ENCODE measurements around the gene SOBP.
A peak's percentile ranks its signal among the peaks of the same experiment; 100 is the strongest.

SOBP gene

GRCh38 chr6:107666084-107666980 is 176.4 kb downstream of the SOBP start:
- DNase-seq: peak; percentile 77

- DNase-seq: no peak
Measured at GRCh38 chr6:107666981-107667601, 177.2 kb downstream of the SOBP start.

GRCh38 chr6:107667790-107668189 is 177.9 kb downstream of the SOBP start:
- DNase-seq: no peak

GRCh38 chr6:107668743-107669474 is 179.0 kb downstream of the SOBP start:
- DNase-seq: no peak

- peak; percentile 77 for DNase-seq
Measured at GRCh38 chr6:107670792-107671199, 180.9 kb downstream of the SOBP start.

GRCh38 chr6:107673076-107673494 is 183.2 kb downstream of the SOBP start:
- no peak for DNase-seq

- peak; percentile 92 for DNase-seq
Measured at GRCh38 chr6:107674995-107675738, 185.2 kb downstream of the SOBP start.

- no peak for DNase-seq
Measured at GRCh38 chr6:107676042-107676441, 186.1 kb downstream of the SOBP start.

- no peak for DNase-seq
Measured at GRCh38 chr6:107677399-107677798, 187.5 kb downstream of the SOBP start.

- peak; percentile 70 for DNase-seq
Measured at GRCh38 chr6:107679457-107679856, 189.5 kb downstream of the SOBP start.

- DNase-seq: no peak
Measured at GRCh38 chr6:107682721-107683120, 192.8 kb downstream of the SOBP start.

- no peak for DNase-seq
Measured at GRCh38 chr6:107683183-107683582, 193.3 kb downstream of the SOBP start.

GRCh38 chr6:107684996-107685395 is 195.1 kb downstream of the SOBP start:
- DNase-seq: no peak

- DNase-seq: no peak
Measured at GRCh38 chr6:107689190-107689589, 199.3 kb downstream of the SOBP start.

- peak; percentile 28 for DNase-seq
Measured at GRCh38 chr6:107689951-107690642, 200.2 kb downstream of the SOBP start.

- DNase-seq: no peak
Measured at GRCh38 chr6:107690643-107691061, 200.7 kb downstream of the SOBP start.

GRCh38 chr6:107691062-107691751 is 201.3 kb downstream of the SOBP start:
- DNase-seq: no peak

- DNase-seq: no peak
Measured at GRCh38 chr6:107692351-107692750, 202.4 kb downstream of the SOBP start.

GRCh38 chr6:107695061-107695720 is 205.3 kb downstream of the SOBP start:
- no peak for DNase-seq

- no peak for DNase-seq
Measured at GRCh38 chr6:107697682-107698081, 207.8 kb downstream of the SOBP start.

GRCh38 chr6:107698146-107698545 is 208.2 kb downstream of the SOBP start:
- peak; percentile 64 for DNase-seq
